Measurements from ENCODE around the gene MCTS1. TPM values are rescaled to one million over a fixed set of nuclear protein-coding genes. Genes with fewer than 3 reads are reported as not detected.

MCTS1 gene
- total and polyA plus RNA-seq, 2 donors (not counting 3 experiments of a cell fraction or from before 2014, with no cell fraction given), result 36.1 to 70.0 TPM

- H3K79me2 ChIP-seq (ENCODE audit: control insufficient read depth, insufficient read depth, low read length), result peaks cover 42% of the 10 kb centered on the region
- peak overlapping the region; percentile 91 for H3K9ac ChIP-seq (replicated peaks; ENCODE audit: extremely low read depth, insufficient read depth, low read length)
- peak overlapping the region; percentile 30 for H2AFZ ChIP-seq (ENCODE audit: low read depth, low read length)
- H3K4me3 ChIP-seq (replicated peaks in 1 of 3; ENCODE audit: insufficient read depth in 1 of 3, low read depth in 1 of 3, low read length in 3 of 3), result peak overlapping the region; percentile 36 to 85 (median 85)
- ChIA-PET POLR2A (interaction anchor here (0.5 to 2.0 kb wide), 6 partner anchors 12 to 172 kb away, joined by 3 to 17 read pairs (median 6); partner anchors contain the start of gene MCTS1), CTCF (interaction anchor here (0.9 to 2.1 kb wide), 3 partner anchors 10 to 76 kb away, joined by 3 to 6 read pairs (median 6); no protein-coding TSS in a partner anchor)
- TSS peak; percentile 95 for BruUV-seq (replicated peaks)
- intact Hi-C loops (cut with micrococcal nuclease) (loop anchor here (1.0 to 5.0 kb wide), 7 partner anchors 41 to 235 kb away; partner anchors contain the start of gene C1GALT1C1), dilution Hi-C loops (cut with MboI; ENCODE audit: extremely low pct_ligation_motif_present, low sequenced_read_pairs) (no loop called here)
- no peaks in the 10 kb centered on the region for H4K20me1 ChIP-seq (replicated peaks; ENCODE audit: control insufficient read depth, extremely low read depth, insufficient read depth, low read length)
- peak overlapping the region; percentile 97 for H3K4me2 ChIP-seq (ENCODE audit: insufficient read depth, low read length)
- peak overlapping the region; percentile 88 for H3K27ac ChIP-seq (ENCODE audit: insufficient read depth, low read depth, low read length)
- H3K27me3 ChIP-seq (ENCODE audit: control insufficient read depth in 2 of 2, insufficient read depth in 2 of 2, low read length in 2 of 2), result no peaks in the 10 kb centered on the region
- DNase-seq (ENCODE audit: low read depth, low spot score) (no peak), FAIRE-seq (peak; percentile 67)
- H3K36me3 ChIP-seq (ENCODE audit: control insufficient read depth in 2 of 2, extremely low read depth in 1 of 2, insufficient read depth in 2 of 2, low read length in 2 of 2), result no peaks in the 10 kb centered on the region
- no peaks in the 10 kb centered on the region for H3K9me1 ChIP-seq (replicated peaks; ENCODE audit: control insufficient read depth, extremely low read depth, insufficient read depth, low read length)
- TF ChIP-seq FOS (IDR thresholded peaks at IDR 0.05; ENCODE audit: borderline replicate concordance, insufficient read depth, low read length) (no peak), CTCF (IDR thresholded peaks at IDR 0.05; ENCODE audit: extremely low read depth in 1 of 2, insufficient read depth in 1 of 2, low read depth in 1 of 2, low read length in 2 of 2) (no peak), POLR2A (IDR thresholded peaks at IDR 0.05; ENCODE audit: low read depth, low read length) (peak; percentile 46)
- H3K9me3 ChIP-seq (replicated peaks; ENCODE audit: control insufficient read depth, insufficient read depth, low read length), result no peaks in the 10 kb centered on the region
- H3K4me1 ChIP-seq (ENCODE audit: control insufficient read depth, extremely low read depth, insufficient read depth, low read length), result peaks cover 21% of the 10 kb centered on the region
Observed at GRCh38 chrX:120561634-120562568, 42.0 kb upstream of the MCTS1 start.

GRCh38 chrX:120562569-120562926 lies 41.4 kb upstream of the MCTS1 start:
- intact Hi-C loops (cut with micrococcal nuclease), result loop anchor here (1.0 to 5.0 kb wide), 2 partner anchors 68 to 175 kb away; partner anchors contain the start of gene C1GALT1C1
- Histone ChIP-seq H3K36me3 (ENCODE audit: control insufficient read depth in 2 of 2, extremely low read depth in 1 of 2, insufficient read depth in 2 of 2, low read length in 2 of 2) (no peaks in the 10 kb centered on the region), H3K9me1 (replicated peaks; ENCODE audit: control insufficient read depth, extremely low read depth, insufficient read depth, low read length) (no peaks in the 10 kb centered on the region), H3K4me3 (replicated peaks in 1 of 3; ENCODE audit: insufficient read depth in 1 of 3, low read depth in 1 of 3, low read length in 3 of 3) (no peak overlapping the region), H3K9ac (replicated peaks; ENCODE audit: extremely low read depth, insufficient read depth, low read length) (no peak overlapping the region), H2AFZ (ENCODE audit: low read depth, low read length) (no peak overlapping the region), H3K27ac (ENCODE audit: insufficient read depth, low read depth, low read length) (no peak overlapping the region), H3K27me3 (ENCODE audit: control insufficient read depth in 2 of 2, insufficient read depth in 2 of 2, low read length in 2 of 2) (no peaks in the 10 kb centered on the region), H3K9me3 (replicated peaks; ENCODE audit: control insufficient read depth, insufficient read depth, low read length) (no peaks in the 10 kb centered on the region), H4K20me1 (replicated peaks; ENCODE audit: control insufficient read depth, extremely low read depth, insufficient read depth, low read length) (no peaks in the 10 kb centered on the region), H3K4me1 (ENCODE audit: control insufficient read depth, extremely low read depth, insufficient read depth, low read length) (peaks cover 17% of the 10 kb centered on the region), H3K79me2 (ENCODE audit: control insufficient read depth, insufficient read depth, low read length) (peaks cover 36% of the 10 kb centered on the region), H3K4me2 (ENCODE audit: insufficient read depth, low read length) (peak overlapping the region; percentile 97)
- DNase-seq (ENCODE audit: low read depth, low spot score) (peak; percentile 40), FAIRE-seq (peak; percentile 60)
- no TSS peak for BruUV-seq (replicated peaks)
- dilution Hi-C loops (cut with MboI; ENCODE audit: extremely low pct_ligation_motif_present, low sequenced_read_pairs), result no loop called here
- CTCF ChIA-PET, result no interaction called here
- TF ChIP-seq FOS (IDR thresholded peaks at IDR 0.05; ENCODE audit: borderline replicate concordance, insufficient read depth, low read length), result no peak
- TF ChIP-seq CTCF (IDR thresholded peaks at IDR 0.05; ENCODE audit: extremely low read depth in 1 of 2, insufficient read depth in 1 of 2, low read depth in 1 of 2, low read length in 2 of 2), result no peak
- no peak for TF ChIP-seq POLR2AphosphoS5 (IDR thresholded peaks at IDR 0.05; ENCODE audit: insufficient read depth, low read depth, low read length)
- TF ChIP-seq POLR2A (IDR thresholded peaks at IDR 0.05; ENCODE audit: low read depth, low read length), result no peak
- no peak for TF ChIP-seq EZH2 (IDR thresholded peaks at IDR 0.05; ENCODE audit: borderline replicate concordance, low read depth, low read length, severe bottlenecking)
- TF ChIP-seq MYC (IDR thresholded peaks at IDR 0.05; ENCODE audit: low read depth, low read length), result no peak
- no peak for TF ChIP-seq GATA2 (IDR thresholded peaks at IDR 0.05; ENCODE audit: insufficient read depth, insufficient read length, low read depth, low read length)
- TF ChIP-seq MAX (IDR thresholded peaks at IDR 0.05; ENCODE audit: insufficient read depth, insufficient read length), result no peak
- TF ChIP-seq JUN (IDR thresholded peaks at IDR 0.05; ENCODE audit: borderline replicate concordance, insufficient read depth, insufficient read length, low read depth), result no peak
- POLR2A ChIA-PET, result no interaction called here

All from endothelial cell of umbilical vein (primary cell).